ENCODE results near the gene PRELP. TPM values are rescaled to one million over a fixed set of nuclear protein-coding genes. Genes with fewer than 3 reads are reported as not detected.

PRELP gene
- total and polyA plus RNA-seq, 2 donors (not counting 1 experiment from before 2014, with no cell fraction given): not detected

GRCh38 chr1:203508463-203509073, 33.0 kb downstream of the PRELP start:
- Mint-ChIP-seq H3K9me3 (ENCODE audit: insufficient read depth) (no peaks in the 10 kb centered on the region), H3K27me3 (peaks cover 8% of the 10 kb centered on the region), H3K27ac (no peak overlapping the region), H3K4me3 (no peak overlapping the region), H3K4me1 (peaks cover 12% of the 10 kb centered on the region)
- intact Hi-C loops (cut with micrococcal nuclease): loop anchor here (10.0 kb wide), 1 partner anchor 856 kb away; no protein-coding TSS in a partner anchor
- H3K4me2 ChIP-seq (replicated peaks; ENCODE audit: low read depth, low read length, poor library complexity, severe bottlenecking): no peak overlapping the region
- no peak overlapping the region for H3K27ac ChIP-seq (ENCODE audit: low read length in 2 of 2)
- no peak overlapping the region for H2AFZ ChIP-seq (ENCODE audit: insufficient read depth, low read depth, low read length, poor library complexity, severe bottlenecking)
- ChIA-PET POLR2A (interaction anchor here (0.5 kb wide), 1 partner anchor 196 kb away, joined by 4 read pairs; no protein-coding TSS in a partner anchor), CTCF (interaction anchor here (0.6 to 10.8 kb wide), 5 partner anchors 18 to 268 kb away, joined by 3 to 267 read pairs (median 3); no protein-coding TSS in a partner anchor)
- H3K36me3 ChIP-seq (replicated peaks in 1 of 2; ENCODE audit: control extremely low read depth in 1 of 2, control insufficient read depth in 1 of 2, extremely low read depth in 1 of 2, insufficient read depth in 2 of 2, low read length in 1 of 2): no peaks in the 10 kb centered on the region
- TF ChIP-seq, protein P1, sequence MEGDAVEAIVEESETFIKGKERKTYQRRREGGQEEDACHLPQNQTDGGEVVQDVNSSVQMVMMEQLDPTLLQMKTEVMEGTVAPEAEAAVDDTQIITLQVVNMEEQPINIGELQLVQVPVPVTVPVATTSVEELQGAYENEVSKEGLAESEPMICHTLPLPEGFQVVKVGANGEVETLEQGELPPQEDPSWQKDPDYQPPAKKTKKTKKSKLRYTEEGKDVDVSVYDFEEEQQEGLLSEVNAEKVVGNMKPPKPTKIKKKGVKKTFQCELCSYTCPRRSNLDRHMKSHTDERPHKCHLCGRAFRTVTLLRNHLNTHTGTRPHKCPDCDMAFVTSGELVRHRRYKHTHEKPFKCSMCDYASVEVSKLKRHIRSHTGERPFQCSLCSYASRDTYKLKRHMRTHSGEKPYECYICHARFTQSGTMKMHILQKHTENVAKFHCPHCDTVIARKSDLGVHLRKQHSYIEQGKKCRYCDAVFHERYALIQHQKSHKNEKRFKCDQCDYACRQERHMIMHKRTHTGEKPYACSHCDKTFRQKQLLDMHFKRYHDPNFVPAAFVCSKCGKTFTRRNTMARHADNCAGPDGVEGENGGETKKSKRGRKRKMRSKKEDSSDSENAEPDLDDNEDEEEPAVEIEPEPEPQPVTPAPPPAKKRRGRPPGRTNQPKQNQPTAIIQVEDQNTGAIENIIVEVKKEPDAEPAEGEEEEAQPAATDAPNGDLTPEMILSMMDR (IDR thresholded peaks at IDR 0.05): no peak
- TF ChIP-seq EZH2 (IDR thresholded peaks at IDR 0.05; ENCODE audit: borderline replicate concordance, insufficient read depth, low read depth, low read length, poor library complexity, severe bottlenecking): no peak
- H3K79me2 ChIP-seq (ENCODE audit: control insufficient read depth, insufficient read depth, low read length): no peaks in the 10 kb centered on the region
- H3K9ac ChIP-seq (ENCODE audit: low read length): no peak overlapping the region
- no peaks in the 10 kb centered on the region for H3K9me3 ChIP-seq (ENCODE audit: control extremely low read depth in 1 of 3, control insufficient read depth in 2 of 3, insufficient read depth in 1 of 3, low read length in 2 of 3)
- ATAC-seq (ENCODE audit: low read depth) (no peak), DNase-seq (no peak)
- 93% methylated on average over 10 of the region's 10 CpGs for WGBS (ENCODE audit: insufficient coverage)
- peaks cover 0 to 8% of the 10 kb centered on the region in 2 donors for H3K4me1 ChIP-seq (ENCODE audit: control insufficient read depth in 2 of 2, insufficient read depth in 2 of 2, low read length in 2 of 2)
- no peaks in the 10 kb centered on the region for H4K20me1 ChIP-seq (ENCODE audit: control insufficient read depth, insufficient read depth, low read length, poor library complexity, severe bottlenecking)
- no peak overlapping the region for H3K4me3 ChIP-seq (ENCODE audit: control extremely low read depth in 1 of 5, extremely low read depth in 1 of 5, insufficient read depth in 1 of 5, low read depth in 2 of 5, low read length in 4 of 5)
- peaks cover 0 to 4% (median 0%) of the 10 kb centered on the region in 4 experiments for H3K27me3 ChIP-seq (replicated peaks in 1 of 4; ENCODE audit: control extremely low read depth in 1 of 4, control insufficient read depth in 3 of 4, insufficient read depth in 4 of 4, low read length in 3 of 4)

DNA sequence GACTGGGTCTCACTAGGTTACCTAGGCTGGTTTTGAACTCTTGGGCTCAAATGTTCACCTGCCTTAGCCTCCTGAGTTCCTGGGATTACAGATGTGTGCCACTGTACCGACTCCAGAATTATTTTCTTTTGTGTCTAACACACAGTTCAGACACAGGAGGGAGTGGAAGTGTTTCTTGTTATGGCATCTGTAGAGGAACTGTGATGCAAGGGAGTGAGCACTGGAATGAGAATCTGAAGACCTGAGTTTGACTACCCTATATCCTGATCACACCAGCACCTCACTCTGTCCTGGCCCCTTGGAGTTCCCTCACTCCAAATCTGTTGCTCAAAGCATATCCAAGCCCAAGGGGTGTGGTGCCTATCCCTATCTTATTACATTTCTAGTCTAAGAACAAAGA, 33.5 kb downstream of the PRELP start:
- Histone ChIP-seq H3K4me2 (replicated peaks; ENCODE audit: low read depth, low read length, poor library complexity, severe bottlenecking) (no peak overlapping the region), H3K27me3 (replicated peaks in 1 of 4; ENCODE audit: control extremely low read depth in 1 of 4, control insufficient read depth in 3 of 4, insufficient read depth in 4 of 4, low read length in 3 of 4) (peaks cover 0 to 3% (median 0%) of the 10 kb centered on the region in 4 experiments), H2AFZ (ENCODE audit: insufficient read depth, low read depth, low read length, poor library complexity, severe bottlenecking) (no peak overlapping the region), H3K79me2 (ENCODE audit: control insufficient read depth, insufficient read depth, low read length) (no peaks in the 10 kb centered on the region), H3K27ac (ENCODE audit: low read length in 2 of 2) (no peak overlapping the region), H3K9me3 (ENCODE audit: control extremely low read depth in 1 of 3, control insufficient read depth in 2 of 3, insufficient read depth in 1 of 3, low read length in 2 of 3) (no peaks in the 10 kb centered on the region), H3K9ac (ENCODE audit: low read length) (no peak overlapping the region), H3K4me1 (ENCODE audit: control insufficient read depth in 2 of 2, insufficient read depth in 2 of 2, low read length in 2 of 2) (peaks cover 0 to 9% of the 10 kb centered on the region in 2 donors), H4K20me1 (ENCODE audit: control insufficient read depth, insufficient read depth, low read length, poor library complexity, severe bottlenecking) (no peaks in the 10 kb centered on the region), H3K4me3 (ENCODE audit: control extremely low read depth in 1 of 5, extremely low read depth in 1 of 5, insufficient read depth in 1 of 5, low read depth in 2 of 5, low read length in 4 of 5) (no peak overlapping the region), H3K36me3 (replicated peaks in 1 of 2; ENCODE audit: control extremely low read depth in 1 of 2, control insufficient read depth in 1 of 2, extremely low read depth in 1 of 2, insufficient read depth in 2 of 2, low read length in 1 of 2) (no peaks in the 10 kb centered on the region)
- ATAC-seq (ENCODE audit: low read depth): no peak
- peaks cover 5% of the 10 kb centered on the region for H3K27me3 Mint-ChIP-seq
- ChIA-PET POLR2A (no interaction called here), CTCF (interaction anchor here (10.8 kb wide), 1 partner anchor 192 kb away, joined by 267 read pairs; no protein-coding TSS in a partner anchor)
- H3K9me3 Mint-ChIP-seq (ENCODE audit: insufficient read depth): no peaks in the 10 kb centered on the region
- TF ChIP-seq, protein P1 (IDR thresholded peaks at IDR 0.05): no peak
- TF ChIP-seq EZH2 (IDR thresholded peaks at IDR 0.05; ENCODE audit: borderline replicate concordance, insufficient read depth, low read depth, low read length, poor library complexity, severe bottlenecking): no peak
- DNase-seq: no peak
- H3K4me3 Mint-ChIP-seq: no peak overlapping the region
- WGBS (ENCODE audit: insufficient coverage): no CpG with 5 or more reads among the region's 1 CpG
- peaks cover 12% of the 10 kb centered on the region for H3K4me1 Mint-ChIP-seq
- intact Hi-C loops (cut with micrococcal nuclease): loop anchor here (10.0 kb wide), 1 partner anchor 856 kb away; no protein-coding TSS in a partner anchor
- no peak overlapping the region for H3K27ac Mint-ChIP-seq

Data from B cell (primary cell).